GM19240 (cell line): ENCODE results near the gene ANKRD13B.
A peak's percentile ranks its signal among the peaks of the same experiment; 100 is the strongest.

ENCODE experiments used
- DNase-seq: peaks from one replicate; pipeline ENCODE4 v3.0.0; 2011; ENCODE audit warnings: low spot score; ENCODE audit not compliant: insufficient read length

ANKRD13B gene

GRCh38 chr17:29616300-29617048 is 23.5 kb downstream of the ANKRD13B start:
- no peak for DNase-seq

- DNase-seq = peak; percentile 85
These were observed 24.2 kb downstream of the ANKRD13B start for GRCh38 chr17:29617125-29617480.

GRCh38 chr17:29617481-29618271 is 24.7 kb downstream of the ANKRD13B start:
- DNase-seq = no peak

GRCh38 chr17:29618272-29619065 is 25.5 kb downstream of the ANKRD13B start:
- no peak for DNase-seq

- no peak for DNase-seq
These were observed 26.3 kb downstream of the ANKRD13B start for GRCh38 chr17:29619251-29619650.

GRCh38 chr17:29620271-29620670 is 27.3 kb downstream of the ANKRD13B start:
- DNase-seq = no peak

GRCh38 chr17:29620779-29621500 is 28.0 kb downstream of the ANKRD13B start:
- no peak for DNase-seq

- DNase-seq = no peak
These were observed 28.8 kb downstream of the ANKRD13B start for GRCh38 chr17:29621751-29622194.

GRCh38 chr17:29622337-29623282 is 29.7 kb downstream of the ANKRD13B start, which contains the start of gene CORO6:
Gene CORO6 (minus strand): TSS chr17:29622912. CDS start chr17:29621421, 1,491 bp downstream.
- no peak for DNase-seq

- DNase-seq = no peak
These were observed 30.3 kb downstream of the ANKRD13B start for GRCh38 chr17:29623283-29623647.

GRCh38 chr17:29624586-29624985 is 31.7 kb downstream of the ANKRD13B start:
- DNase-seq = no peak

GRCh38 chr17:29625037-29625750 is 32.3 kb downstream of the ANKRD13B start:
- DNase-seq = no peak

- no peak for DNase-seq
These were observed 35.0 kb downstream of the ANKRD13B start for GRCh38 chr17:29627951-29628350.

- DNase-seq = no peak
These were observed 35.7 kb downstream of the ANKRD13B start for GRCh38 chr17:29628644-29629043.

- DNase-seq = no peak
These were observed 36.9 kb downstream of the ANKRD13B start for GRCh38 chr17:29629839-29630238.

- DNase-seq = no peak
These were observed 37.8 kb downstream of the ANKRD13B start for GRCh38 chr17:29630630-29631193.

- DNase-seq = no peak
These were observed 41.0 kb downstream of the ANKRD13B start for GRCh38 chr17:29633886-29634285.

- DNase-seq = no peak
These were observed 47.5 kb downstream of the ANKRD13B start for GRCh38 chr17:29640413-29640812.
